ENCODE measurements around the gene LILRA6.
"Not testable (repeated sequence)": the region's sequence is repeated elsewhere in the genome, so short reads cannot be mapped to it uniquely, and the experiment has no call there.

The LILRA6 gene

DNA sequence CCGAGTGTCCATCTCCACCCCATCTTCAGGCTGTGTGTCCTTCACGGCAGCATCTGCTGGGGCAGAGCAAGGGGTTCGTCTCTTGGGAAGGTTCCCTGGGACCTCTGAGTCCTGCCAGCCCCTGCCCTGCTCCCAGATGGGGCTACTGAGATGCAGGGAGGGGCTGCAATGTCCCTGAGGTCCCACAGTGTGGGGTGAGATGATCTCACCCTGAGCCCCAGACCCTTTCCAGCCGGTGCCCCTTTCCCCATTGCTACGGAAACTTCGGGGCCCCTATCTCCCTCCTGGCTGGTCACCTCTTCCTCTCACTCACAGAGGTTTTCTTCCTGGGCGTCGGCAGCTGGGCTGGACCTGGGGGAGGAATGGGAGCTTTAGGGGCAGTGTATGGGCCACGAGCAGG, 33.4 kb upstream of the LILRA6 start:
- no peak overlapping the region for H3K4me2 ChIP-seq (ENCODE audit: low read length)
- no peaks in the 10 kb centered on the region for H3K9me3 ChIP-seq (ENCODE audit: control insufficient read depth, low read length)
- no peak overlapping the region for H3K27ac ChIP-seq
- no peaks in the 10 kb centered on the region for H3K36me3 ChIP-seq (ENCODE audit: control insufficient read depth, insufficient read depth, low read length)
- H3K79me2 ChIP-seq = no peaks in the 10 kb centered on the region
- no peaks in the 10 kb centered on the region for H3K27me3 ChIP-seq (ENCODE audit: control insufficient read depth, insufficient read depth, low read length)
- H2AFZ ChIP-seq = no peak overlapping the region
- TF ChIP-seq, protein P1, sequence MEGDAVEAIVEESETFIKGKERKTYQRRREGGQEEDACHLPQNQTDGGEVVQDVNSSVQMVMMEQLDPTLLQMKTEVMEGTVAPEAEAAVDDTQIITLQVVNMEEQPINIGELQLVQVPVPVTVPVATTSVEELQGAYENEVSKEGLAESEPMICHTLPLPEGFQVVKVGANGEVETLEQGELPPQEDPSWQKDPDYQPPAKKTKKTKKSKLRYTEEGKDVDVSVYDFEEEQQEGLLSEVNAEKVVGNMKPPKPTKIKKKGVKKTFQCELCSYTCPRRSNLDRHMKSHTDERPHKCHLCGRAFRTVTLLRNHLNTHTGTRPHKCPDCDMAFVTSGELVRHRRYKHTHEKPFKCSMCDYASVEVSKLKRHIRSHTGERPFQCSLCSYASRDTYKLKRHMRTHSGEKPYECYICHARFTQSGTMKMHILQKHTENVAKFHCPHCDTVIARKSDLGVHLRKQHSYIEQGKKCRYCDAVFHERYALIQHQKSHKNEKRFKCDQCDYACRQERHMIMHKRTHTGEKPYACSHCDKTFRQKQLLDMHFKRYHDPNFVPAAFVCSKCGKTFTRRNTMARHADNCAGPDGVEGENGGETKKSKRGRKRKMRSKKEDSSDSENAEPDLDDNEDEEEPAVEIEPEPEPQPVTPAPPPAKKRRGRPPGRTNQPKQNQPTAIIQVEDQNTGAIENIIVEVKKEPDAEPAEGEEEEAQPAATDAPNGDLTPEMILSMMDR (IDR thresholded peaks at IDR 0.05) = no peak
- no peak overlapping the region for H3K9ac ChIP-seq
- H3K4me3 ChIP-seq (ENCODE audit: low read depth, low read length) = no peak overlapping the region
- H3K4me1 ChIP-seq = no peaks in the 10 kb centered on the region

- not testable (repeated sequence) for H3K9me3 ChIP-seq (ENCODE audit: control insufficient read depth, low read length); H3K9ac ChIP-seq; H3K79me2 ChIP-seq; H2AFZ ChIP-seq; H3K4me2 ChIP-seq (ENCODE audit: low read length); H3K4me1 ChIP-seq; H3K27me3 ChIP-seq (ENCODE audit: control insufficient read depth, insufficient read depth, low read length); H3K27ac ChIP-seq; H3K36me3 ChIP-seq (ENCODE audit: control insufficient read depth, insufficient read depth, low read length); H3K4me3 ChIP-seq (ENCODE audit: low read depth, low read length)
These were observed 31.9 kb upstream of the LILRA6 start for GRCh38 chr19:54274516-54274915.

GRCh38 chr19:54273821-54274220, 31.2 kb upstream of the LILRA6 start:
- no peak overlapping the region for H3K27ac ChIP-seq

GRCh38 chr19:54272181-54272580, 29.6 kb upstream of the LILRA6 start:
- H3K4me1 ChIP-seq; H3K4me3 ChIP-seq (ENCODE audit: low read depth, low read length); H3K9ac ChIP-seq; H3K27me3 ChIP-seq (ENCODE audit: control insufficient read depth, insufficient read depth, low read length); H3K4me2 ChIP-seq (ENCODE audit: low read length); H3K79me2 ChIP-seq; H3K27ac ChIP-seq; H2AFZ ChIP-seq; H3K9me3 ChIP-seq (ENCODE audit: control insufficient read depth, low read length); H3K36me3 ChIP-seq (ENCODE audit: control insufficient read depth, insufficient read depth, low read length): not testable (repeated sequence)

More at GRCh38 chr19:54273821-54274220, 31.2 kb upstream of the LILRA6 start:
- H3K4me2 ChIP-seq (ENCODE audit: low read length) = no peak overlapping the region
- TF ChIP-seq, protein P1 (IDR thresholded peaks at IDR 0.05) = no peak
- H3K4me3 ChIP-seq (ENCODE audit: low read depth, low read length) = no peak overlapping the region
- H3K36me3 ChIP-seq (ENCODE audit: control insufficient read depth, insufficient read depth, low read length) = no peaks in the 10 kb centered on the region
- no peak overlapping the region for H2AFZ ChIP-seq
- H3K27me3 ChIP-seq (ENCODE audit: control insufficient read depth, insufficient read depth, low read length) = no peaks in the 10 kb centered on the region
- H3K79me2 ChIP-seq = no peaks in the 10 kb centered on the region
- no peak overlapping the region for H3K9ac ChIP-seq
- H3K4me1 ChIP-seq = no peaks in the 10 kb centered on the region
- no peaks in the 10 kb centered on the region for H3K9me3 ChIP-seq (ENCODE audit: control insufficient read depth, low read length)

DNA sequence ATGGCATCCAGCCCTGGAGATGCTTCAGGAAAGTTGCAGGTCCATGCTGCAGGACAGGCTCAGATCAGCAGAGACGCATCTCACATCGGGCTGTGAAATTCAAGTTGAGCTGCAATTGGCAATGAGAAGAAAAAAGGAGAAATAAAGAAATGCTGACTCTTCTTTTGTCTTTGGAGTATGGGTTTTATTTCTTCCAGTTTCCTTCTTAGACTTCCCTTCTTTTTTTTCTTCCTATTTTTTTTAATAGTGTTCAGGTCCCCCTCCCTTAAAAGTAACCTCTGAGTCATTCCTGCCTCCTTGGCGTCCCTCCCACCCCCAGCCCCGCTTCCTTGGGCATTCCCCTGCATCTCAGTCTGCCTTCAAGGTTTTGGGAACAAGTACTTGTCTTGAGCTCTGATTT, 29.0 kb upstream of the LILRA6 start:
- not testable (repeated sequence) for H3K27ac ChIP-seq; H3K4me3 ChIP-seq (ENCODE audit: low read depth, low read length); H3K9me3 ChIP-seq (ENCODE audit: control insufficient read depth, low read length)

GRCh38 chr19:54271106-54271505, 28.5 kb upstream of the LILRA6 start:
- Histone ChIP-seq H3K4me1 (no peaks in the 10 kb centered on the region), H2AFZ (no peak overlapping the region), H3K4me2 (ENCODE audit: low read length) (no peak overlapping the region), H3K9me3 (ENCODE audit: control insufficient read depth, low read length) (no peaks in the 10 kb centered on the region), H3K36me3 (ENCODE audit: control insufficient read depth, insufficient read depth, low read length) (no peaks in the 10 kb centered on the region), H3K9ac (no peak overlapping the region), H3K27ac (no peak overlapping the region), H3K4me3 (ENCODE audit: low read depth, low read length) (no peak overlapping the region), H3K27me3 (ENCODE audit: control insufficient read depth, insufficient read depth, low read length) (no peaks in the 10 kb centered on the region), H3K79me2 (no peaks in the 10 kb centered on the region)
- TF ChIP-seq, protein P1 (IDR thresholded peaks at IDR 0.05) = no peak

More for the DNA sequence above, 29.0 kb upstream of the LILRA6 start:
- not testable (repeated sequence) for H3K4me2 ChIP-seq (ENCODE audit: low read length); H3K27me3 ChIP-seq (ENCODE audit: control insufficient read depth, insufficient read depth, low read length); H3K79me2 ChIP-seq; H3K9ac ChIP-seq; H2AFZ ChIP-seq; H3K4me1 ChIP-seq; H3K36me3 ChIP-seq (ENCODE audit: control insufficient read depth, insufficient read depth, low read length)

All from parathyroid adenoma (tissue), 2 donors.